C4-2B (cell line): ENCODE results near the gene HORMAD2.
"Not testable (repeated sequence)": the region's sequence is repeated elsewhere in the genome, so short reads cannot be mapped to it uniquely, and the experiment has no call there.

ENCODE experiments used
- H3K27ac ChIP-seq: fragments of 450-650 bp; 2 replicates; pipeline ENCODE4 v1.5.1; 2017
- ZFX ChIP-seq: fragments of 450-650 bp; IDR thresholded peaks from 2 replicates; pipeline ENCODE4 v1.6.1; 2017
- TF ChIP-seq, protein P1 (sequence below): fragments of 450-650 bp; conservative IDR thresholded peaks from 2 replicates; pipeline ENCODE4 v1.5.1; 2017; ENCODE audit warnings: mild to moderate bottlenecking

Gene HORMAD2

DNA sequence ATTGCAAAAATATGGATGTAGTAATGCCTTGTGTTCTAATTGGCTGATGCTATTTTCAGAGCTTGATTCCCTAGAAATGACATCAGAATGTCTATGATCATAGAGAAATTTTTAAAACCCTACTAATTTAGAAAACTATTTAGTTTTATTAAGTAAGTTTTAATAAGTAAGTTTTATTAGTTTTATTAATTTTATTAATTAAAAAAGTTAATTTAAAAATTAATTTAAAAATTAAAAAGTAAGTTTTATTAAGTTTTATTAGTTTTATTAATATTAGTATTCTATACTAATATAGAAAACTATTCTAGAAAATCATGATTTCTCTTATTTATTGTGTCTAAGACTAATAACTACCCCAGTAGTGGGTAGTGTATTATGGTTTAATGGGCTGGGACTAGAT is 8.2 kb downstream of the HORMAD2 start:
- TF ChIP-seq, protein P1, sequence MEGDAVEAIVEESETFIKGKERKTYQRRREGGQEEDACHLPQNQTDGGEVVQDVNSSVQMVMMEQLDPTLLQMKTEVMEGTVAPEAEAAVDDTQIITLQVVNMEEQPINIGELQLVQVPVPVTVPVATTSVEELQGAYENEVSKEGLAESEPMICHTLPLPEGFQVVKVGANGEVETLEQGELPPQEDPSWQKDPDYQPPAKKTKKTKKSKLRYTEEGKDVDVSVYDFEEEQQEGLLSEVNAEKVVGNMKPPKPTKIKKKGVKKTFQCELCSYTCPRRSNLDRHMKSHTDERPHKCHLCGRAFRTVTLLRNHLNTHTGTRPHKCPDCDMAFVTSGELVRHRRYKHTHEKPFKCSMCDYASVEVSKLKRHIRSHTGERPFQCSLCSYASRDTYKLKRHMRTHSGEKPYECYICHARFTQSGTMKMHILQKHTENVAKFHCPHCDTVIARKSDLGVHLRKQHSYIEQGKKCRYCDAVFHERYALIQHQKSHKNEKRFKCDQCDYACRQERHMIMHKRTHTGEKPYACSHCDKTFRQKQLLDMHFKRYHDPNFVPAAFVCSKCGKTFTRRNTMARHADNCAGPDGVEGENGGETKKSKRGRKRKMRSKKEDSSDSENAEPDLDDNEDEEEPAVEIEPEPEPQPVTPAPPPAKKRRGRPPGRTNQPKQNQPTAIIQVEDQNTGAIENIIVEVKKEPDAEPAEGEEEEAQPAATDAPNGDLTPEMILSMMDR: no peak
- TF ChIP-seq ZFX: no peak
- H3K27ac ChIP-seq: no peak overlapping the region

DNA sequence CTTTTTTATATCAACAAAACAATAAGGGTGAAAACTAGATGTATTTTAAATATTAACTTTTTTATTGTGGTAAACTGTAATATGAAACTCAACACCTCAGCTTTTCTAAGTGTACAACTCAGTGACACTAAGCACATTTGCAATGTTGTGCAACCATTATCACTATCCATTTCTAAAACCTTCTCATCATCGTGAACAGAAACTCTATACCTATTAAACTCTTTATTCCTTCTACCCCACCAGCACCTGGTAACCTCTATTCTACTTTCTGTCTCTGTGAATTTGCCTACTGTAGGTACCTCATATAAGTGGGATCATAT is 9.4 kb downstream of the HORMAD2 start:
- no peak overlapping the region for H3K27ac ChIP-seq
- TF ChIP-seq, protein P1: no peak
- no peak for TF ChIP-seq ZFX

DNA sequence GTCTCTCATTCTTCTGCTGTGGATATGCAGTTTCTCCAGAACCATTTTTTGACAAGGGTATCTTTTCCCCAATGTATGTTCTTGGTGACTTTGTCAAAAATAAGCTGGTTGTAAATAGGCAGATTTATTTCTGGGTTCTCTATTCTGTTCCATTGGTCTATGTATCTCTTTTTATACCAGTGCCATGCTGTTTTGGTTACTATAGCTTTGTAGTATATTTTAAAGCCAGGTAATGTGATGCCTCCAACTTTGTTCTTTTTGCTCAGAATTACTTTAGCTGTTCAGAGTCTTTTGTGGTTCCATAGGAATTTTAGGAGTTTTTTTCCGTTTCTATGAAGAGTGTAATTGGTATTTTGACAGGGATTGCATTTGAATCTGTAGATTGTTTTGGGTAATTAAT is 12.4 kb downstream of the HORMAD2 start:
- no peak overlapping the region for H3K27ac ChIP-seq
- no peak for TF ChIP-seq ZFX
- TF ChIP-seq, protein P1: no peak

DNA sequence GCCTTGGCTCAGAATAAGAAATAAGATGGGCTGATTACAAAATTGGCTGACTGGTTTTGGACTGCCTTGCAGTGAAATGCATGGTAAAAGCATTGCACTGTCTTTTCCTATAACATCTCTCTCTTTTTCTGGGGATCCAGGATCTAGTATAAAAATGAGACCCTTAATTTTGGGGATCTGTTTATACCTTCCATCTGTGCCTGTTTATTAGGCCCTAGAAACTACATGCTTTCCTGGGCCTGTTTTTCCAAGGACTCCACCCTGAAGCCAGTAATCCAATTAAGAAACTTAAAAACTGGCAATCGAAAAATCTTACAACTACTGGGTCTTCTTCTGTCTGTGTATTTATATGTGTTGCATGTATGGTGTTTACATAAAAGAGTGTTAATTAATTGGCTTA is 14.5 kb downstream of the HORMAD2 start:
- H3K27ac ChIP-seq: no peak overlapping the region
- no peak for TF ChIP-seq ZFX
- TF ChIP-seq, protein P1: no peak

DNA sequence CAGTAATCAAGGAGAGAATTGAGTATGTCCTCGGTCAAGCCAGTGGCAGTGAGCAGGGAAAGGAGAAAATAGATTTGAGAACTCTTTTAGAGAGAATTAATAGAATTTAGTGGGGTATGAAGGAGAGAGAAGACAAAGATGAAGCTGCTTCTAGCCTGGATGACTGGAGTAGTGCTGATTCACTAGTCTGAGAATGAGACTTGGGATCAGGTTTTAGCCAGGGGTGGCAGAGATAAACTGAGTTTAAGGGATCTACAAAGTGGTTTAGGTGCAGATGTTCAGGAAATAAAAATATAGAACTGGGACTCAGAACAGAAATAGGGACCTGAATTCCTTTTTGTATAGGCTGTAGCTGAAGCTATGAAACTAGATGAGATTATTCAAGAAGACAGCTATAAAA is 17.6 kb downstream of the HORMAD2 start:
- no peak overlapping the region for H3K27ac ChIP-seq
- TF ChIP-seq, protein P1: no peak
- no peak for TF ChIP-seq ZFX

DNA sequence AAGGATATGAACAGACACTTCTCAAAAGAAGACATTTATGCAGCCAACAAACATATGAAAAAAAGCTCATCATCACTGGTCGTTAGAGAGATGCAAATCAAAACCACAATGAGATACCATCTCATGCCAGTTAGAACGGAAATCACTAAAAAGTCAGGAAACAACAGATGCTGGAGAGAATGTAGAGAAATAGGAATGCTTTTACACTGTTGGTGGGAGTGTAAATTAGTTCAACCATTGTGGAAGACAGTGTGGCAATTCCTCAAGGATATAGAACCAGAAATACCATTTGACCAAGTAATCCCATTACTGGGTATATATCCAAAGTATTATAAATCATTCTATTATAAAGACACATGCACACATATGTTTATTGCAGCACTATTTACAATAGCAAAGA is 20.5 kb downstream of the HORMAD2 start:
- H3K27ac ChIP-seq: not testable (repeated sequence)

DNA sequence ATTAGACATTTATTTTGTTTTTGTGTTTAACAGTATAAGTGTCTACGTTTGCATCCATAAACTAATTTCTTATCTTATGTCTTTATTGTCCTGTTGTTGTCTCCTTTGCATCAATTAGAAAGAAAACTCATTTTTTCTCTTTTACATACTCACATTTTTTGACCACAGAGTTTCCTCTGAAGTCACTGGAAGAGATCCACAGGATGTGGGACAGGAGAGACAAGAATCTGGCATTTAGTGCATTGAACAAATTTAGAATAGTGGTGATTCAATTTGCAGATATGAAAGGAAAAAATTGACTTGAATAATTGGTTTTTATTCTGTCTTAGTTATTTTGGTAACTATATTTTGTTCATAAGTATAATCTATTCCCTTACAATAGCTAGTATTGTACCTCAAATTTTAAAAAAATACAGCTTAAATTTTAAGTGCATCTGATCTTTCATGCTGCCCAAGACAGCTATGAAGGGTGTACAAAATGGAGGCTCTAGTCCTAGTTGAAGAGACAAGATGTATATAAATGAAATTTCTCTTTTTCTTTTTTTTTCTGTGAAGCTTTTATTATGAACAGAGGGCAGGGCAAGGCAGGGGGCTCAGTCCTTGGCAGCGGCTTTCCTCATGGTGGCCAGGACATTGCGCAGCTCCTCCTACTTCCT is 24.4 kb downstream of the HORMAD2 start:
- no peak overlapping the region for H3K27ac ChIP-seq

DNA sequence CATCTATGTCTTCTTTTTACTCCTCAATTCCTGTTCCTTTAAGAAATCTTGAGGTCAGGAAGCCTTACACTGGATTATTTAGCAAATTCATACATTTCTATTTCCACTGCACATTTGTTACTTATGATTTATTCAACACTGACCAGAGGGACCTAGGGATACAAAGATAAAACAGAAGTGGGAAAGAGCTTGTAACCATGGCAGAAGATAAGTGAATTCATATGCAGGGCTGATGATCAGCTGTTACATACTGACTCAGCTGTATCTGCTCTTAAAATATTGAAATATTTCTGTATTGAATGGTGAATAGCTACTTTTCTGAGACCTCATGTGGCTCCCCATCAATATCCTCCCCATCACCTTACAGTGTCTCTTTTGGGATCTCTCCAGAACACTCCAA is 25.2 kb downstream of the HORMAD2 start:
- H3K27ac ChIP-seq: no peak overlapping the region
- no peak for TF ChIP-seq ZFX
- TF ChIP-seq, protein P1: no peak

More for the DNA sequence above, 24.4 kb downstream of the HORMAD2 start:
- TF ChIP-seq ZFX: no peak
- TF ChIP-seq, protein P1: no peak
